ENCODE measurements around the gene ZNF407.
A peak's percentile ranks its signal among the peaks of the same experiment; 100 is the strongest.

The ZNF407 gene

DNA sequence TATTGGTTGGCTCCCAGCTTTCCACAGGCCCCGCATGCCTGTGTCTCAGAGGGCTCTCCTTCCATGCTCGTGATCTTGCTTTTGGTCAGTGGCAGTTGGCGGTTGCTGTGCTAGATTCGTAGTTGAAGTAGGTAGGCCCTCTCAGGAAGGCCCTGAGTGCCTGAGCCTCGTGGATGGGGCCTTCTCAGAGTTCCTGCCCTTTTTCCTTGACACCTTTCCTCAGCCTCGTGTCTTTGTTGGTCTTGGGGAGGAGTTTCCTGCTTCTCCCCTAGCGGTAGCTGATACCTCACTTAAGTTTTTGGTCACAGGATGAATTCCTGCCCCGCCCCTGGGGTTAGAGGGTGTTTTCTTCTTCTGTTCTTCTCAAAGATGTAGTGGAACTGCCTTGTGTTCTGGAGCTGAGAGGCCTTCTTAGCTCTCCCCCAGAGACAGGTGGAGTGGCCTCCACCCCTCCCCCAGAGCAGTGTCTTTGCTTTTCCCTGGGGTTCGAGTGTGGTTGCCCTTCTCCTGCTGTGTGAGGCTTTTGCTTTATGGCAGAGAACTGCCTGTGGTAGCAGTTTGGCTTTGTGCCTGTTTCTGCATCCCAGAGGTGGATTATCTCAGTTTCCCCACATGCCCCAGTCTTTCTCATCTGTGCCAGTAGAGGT lies 94.8 kb downstream of the ZNF407 start:
- no peak overlapping the region for H3K27ac ChIP-seq
- TF ChIP-seq, protein P1, sequence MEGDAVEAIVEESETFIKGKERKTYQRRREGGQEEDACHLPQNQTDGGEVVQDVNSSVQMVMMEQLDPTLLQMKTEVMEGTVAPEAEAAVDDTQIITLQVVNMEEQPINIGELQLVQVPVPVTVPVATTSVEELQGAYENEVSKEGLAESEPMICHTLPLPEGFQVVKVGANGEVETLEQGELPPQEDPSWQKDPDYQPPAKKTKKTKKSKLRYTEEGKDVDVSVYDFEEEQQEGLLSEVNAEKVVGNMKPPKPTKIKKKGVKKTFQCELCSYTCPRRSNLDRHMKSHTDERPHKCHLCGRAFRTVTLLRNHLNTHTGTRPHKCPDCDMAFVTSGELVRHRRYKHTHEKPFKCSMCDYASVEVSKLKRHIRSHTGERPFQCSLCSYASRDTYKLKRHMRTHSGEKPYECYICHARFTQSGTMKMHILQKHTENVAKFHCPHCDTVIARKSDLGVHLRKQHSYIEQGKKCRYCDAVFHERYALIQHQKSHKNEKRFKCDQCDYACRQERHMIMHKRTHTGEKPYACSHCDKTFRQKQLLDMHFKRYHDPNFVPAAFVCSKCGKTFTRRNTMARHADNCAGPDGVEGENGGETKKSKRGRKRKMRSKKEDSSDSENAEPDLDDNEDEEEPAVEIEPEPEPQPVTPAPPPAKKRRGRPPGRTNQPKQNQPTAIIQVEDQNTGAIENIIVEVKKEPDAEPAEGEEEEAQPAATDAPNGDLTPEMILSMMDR (conservative IDR thresholded peaks at IDR 0.05): no peak

- H3K27ac ChIP-seq: no peak overlapping the region
- TF ChIP-seq, protein P1 (conservative IDR thresholded peaks at IDR 0.05): no peak
These were observed 96.8 kb downstream of the ZNF407 start for GRCh38 chr18:74694436-74694835.

- no peak overlapping the region for H3K27ac ChIP-seq
- TF ChIP-seq, protein P1 (conservative IDR thresholded peaks at IDR 0.05): no peak
These were observed 97.5 kb downstream of the ZNF407 start for GRCh38 chr18:74695170-74695569.

GRCh38 chr18:74698881-74699280 lies 101.2 kb downstream of the ZNF407 start:
- peak overlapping the region; percentile 32 for H3K27ac ChIP-seq
- TF ChIP-seq, protein P1 (conservative IDR thresholded peaks at IDR 0.05): no peak

DNA sequence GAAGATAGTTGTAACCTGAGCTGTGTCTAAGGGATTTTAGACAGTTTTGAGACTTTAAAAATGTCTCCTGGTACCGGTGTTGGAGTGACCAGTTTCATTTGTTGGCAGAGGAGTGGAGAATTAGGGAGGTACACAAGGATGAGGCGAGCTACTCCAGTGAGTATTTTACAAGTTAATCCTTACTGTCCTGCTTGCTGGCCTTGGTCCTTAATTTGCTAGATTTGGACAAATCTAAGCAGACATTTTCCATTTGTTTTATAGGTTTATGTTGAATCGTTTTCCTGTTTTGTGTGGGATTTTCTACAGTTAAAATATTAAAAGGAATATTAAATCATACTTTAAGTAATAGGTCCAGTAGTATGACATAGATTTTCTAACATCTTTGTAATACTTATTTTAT lies 101.8 kb downstream of the ZNF407 start:
- TF ChIP-seq, protein P1 (conservative IDR thresholded peaks at IDR 0.05): no peak
- H3K27ac ChIP-seq: peak overlapping the region; percentile 32

DNA sequence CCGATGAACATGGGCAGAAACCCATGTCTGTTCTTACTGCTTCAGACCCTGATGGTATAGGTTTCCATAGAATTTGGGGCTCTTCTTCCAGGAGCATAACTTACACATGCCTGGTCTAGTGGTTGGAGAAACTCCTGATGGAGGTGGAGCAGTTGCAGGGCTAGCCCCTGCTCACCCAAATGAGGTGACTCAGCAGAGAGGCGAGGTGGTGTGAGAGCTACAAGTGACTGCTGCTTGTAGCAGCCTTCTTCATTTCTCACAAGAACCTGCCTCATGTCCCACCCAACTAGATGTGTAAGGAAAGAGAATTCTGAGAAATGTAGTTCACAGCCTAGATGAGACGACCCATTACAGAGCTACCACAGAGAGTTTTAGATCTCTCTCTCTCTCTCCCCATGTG lies 105.3 kb downstream of the ZNF407 start:
- no peak overlapping the region for H3K27ac ChIP-seq
- TF ChIP-seq, protein P1 (conservative IDR thresholded peaks at IDR 0.05): no peak

DNA sequence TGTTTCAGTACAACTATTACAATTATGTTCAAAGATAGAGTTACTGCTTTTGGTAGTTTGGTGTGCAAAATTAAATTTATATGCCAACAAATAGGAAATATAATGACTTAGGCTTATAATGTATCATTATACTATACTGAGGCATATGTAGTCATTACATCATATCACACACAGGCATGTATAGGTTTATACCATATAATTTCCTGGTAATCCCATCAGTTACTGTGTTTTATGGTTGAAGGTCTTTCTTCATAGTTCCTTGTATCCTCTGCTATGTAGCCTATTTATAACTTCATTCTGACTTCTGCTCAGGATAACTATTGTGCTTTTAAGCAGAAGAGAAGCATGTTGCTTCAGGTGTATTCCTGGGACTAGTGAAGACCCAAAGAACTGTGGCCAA lies 110.5 kb downstream of the ZNF407 start:
- no peak overlapping the region for H3K27ac ChIP-seq
- TF ChIP-seq, protein P1 (conservative IDR thresholded peaks at IDR 0.05): no peak
